C1 segment of cervical spinal cord (tissue), 14 donors: ENCODE measurements around the gene ABTB2.

ENCODE experiments used
- DNase-seq, 14 donors: peaks; one replicate each; lab custom pipeline; 2025; lab: John Stamatoyannopoulos, UW

The ABTB2 gene

DNA sequence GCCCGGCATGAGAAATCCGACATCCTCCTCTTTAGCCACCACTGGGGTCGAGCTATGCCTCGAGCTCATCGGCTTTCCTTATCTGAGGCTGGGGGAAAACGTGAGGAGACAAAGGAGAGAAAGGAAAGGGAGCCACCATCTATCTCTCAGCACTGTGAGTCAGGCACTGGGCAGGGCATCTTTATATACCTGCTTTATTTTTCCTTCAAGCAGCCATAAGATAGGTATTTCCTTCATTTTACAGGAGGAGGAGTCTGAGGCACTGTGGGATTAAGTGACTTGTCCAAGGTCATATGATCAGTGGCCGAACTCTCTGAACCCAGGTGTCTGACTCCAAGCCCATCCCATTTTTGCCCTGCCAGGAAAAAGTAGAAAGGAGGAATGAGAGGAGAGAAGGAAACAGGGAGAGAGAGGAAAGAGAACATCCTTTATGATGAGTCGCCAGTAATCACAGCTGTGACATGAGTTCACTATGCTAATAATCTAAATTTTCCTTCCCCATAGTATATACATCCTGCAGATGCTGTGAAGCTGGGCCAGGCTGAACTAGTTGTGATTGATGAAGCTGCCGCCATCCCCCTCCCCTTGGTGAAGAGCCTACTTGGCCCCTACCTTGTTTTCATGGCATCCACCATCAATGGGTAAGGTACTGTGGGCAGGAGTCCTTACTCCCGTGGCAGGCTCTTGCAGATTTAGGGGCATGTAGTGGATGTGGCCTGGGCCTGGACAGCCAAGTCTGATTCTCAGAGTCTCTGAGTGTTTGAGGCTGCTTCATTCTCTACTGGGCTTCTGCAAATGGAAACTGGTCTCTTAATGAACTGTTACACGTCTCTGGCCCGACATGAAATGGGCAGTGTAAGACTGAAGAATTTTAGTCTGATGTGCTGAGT, 230.6 kb downstream of the ABTB2 start:
- no peak for DNase-seq

DNA sequence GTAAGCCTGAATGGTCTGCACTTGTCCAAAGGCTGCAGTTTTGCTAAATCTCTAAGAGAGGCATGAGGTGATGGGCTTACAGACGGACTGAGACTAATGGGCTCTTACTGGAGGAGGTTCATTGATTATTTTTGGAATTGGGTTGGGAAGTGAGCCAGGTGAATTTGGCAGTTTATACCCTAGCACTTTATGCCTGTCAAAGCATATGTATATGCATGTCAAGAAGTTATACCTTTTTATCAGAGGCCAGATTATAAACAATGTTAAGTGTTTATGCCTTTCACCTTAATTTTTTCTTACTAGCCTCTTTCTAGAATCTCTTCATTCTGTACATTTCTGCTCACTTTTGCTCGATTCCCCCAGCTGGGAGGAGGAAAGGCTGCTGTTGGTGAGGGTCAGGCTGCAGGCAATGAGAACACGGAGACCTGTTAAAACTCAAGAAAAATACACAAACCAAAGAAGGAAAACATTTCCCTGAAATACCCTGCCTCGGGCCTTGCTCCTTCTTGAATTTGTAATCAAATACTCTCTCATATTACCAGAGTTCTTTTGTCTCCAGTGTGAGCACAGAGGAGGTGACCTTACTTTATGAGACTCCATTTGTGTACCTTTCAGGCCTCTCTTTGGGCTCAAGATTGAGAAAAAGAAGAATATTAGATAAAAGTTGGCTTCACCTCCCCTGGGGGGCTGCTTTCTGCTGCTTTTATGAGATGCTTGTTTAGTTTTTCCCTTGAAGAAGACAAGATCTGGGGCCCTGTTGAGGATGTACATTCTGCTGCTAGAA, 232.7 kb downstream of the ABTB2 start:
- no peak for DNase-seq

DNA sequence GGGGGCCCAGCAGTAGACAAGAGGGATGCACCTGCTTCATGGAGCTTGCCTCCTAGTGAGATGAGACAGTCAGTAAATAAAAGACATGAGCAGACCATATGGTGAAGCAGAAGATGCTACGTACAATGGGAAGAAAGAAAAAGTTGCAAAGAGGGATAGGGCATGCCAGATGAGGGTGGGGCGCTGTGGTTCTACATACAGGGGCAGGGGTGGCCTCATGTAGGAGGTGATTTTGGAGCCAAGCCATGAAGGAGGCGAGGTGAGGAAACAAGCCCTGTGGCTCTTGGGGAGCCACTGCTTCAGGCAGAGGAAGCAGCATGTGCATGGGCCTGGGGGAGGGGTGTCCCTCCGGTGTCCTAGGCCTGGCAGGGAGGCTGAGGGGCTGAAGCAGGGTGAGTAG, 237.2 kb downstream of the ABTB2 start:
- no peak for DNase-seq

DNA sequence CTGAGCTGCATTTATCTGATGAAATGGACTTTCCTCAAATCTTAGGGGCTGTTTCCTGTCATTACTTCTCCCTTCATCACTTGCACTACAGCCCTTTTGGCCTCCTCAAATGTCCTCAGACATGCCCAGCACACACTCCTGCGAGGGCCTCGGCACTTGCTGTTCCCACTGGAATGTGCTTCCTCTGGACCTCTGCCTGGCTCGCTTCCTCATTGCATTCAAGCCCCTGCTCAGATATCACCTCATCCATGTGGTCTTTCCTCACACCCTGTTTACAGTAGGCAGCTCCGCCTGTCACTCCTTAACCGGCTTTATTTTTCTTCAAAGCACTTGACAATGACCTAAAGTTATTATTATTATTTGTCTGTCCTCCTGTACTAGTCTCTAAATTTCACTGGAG, 243.3 kb downstream of the ABTB2 start:
- no peak for DNase-seq

DNA sequence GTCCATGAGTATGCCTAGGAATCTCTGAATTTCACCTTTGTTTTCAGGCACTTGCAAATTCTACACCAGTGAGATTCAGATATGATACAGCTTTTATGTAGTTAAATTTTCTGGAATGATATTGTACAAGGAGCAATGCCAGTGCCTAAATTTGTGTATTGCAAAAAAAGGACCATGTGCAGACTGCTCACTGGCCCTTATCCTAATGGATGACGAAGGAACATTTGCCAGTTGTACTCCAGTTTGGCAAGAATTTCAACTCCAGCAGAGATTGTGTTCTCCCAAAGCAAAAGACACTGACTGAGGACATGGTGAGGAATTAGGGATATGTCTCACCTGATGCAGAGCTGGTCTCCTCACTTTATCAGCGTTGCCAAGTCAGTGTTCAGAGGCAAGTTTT, 243.8 kb downstream of the ABTB2 start:
- no peak for DNase-seq

DNA sequence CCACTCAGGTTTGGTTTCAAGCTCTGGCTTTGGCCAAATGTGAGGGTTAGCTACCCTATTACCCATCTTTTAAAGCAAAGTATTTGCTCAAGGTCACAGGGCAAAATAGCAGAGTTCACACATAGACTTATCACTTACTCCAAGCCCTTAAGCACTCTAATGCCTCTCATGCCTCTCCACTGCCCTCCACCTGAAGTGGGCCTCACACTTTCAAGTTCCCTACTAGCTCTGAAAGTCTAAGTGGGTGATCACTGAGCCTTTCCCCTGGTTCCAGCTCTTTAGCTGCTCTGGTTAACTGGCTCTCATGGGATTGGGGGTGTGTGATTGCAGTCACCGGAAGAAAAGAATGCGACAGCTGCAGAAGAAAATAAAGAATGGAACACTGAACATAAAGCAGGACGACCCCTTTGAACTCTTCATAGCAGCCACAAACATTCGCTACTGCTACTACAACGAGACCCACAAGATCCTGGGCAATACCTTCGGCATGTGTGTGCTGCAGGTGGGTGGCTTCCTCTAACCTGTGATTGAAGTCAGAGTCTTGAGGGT, 246.0 kb downstream of the ABTB2 start:
- no peak for DNase-seq

DNA sequence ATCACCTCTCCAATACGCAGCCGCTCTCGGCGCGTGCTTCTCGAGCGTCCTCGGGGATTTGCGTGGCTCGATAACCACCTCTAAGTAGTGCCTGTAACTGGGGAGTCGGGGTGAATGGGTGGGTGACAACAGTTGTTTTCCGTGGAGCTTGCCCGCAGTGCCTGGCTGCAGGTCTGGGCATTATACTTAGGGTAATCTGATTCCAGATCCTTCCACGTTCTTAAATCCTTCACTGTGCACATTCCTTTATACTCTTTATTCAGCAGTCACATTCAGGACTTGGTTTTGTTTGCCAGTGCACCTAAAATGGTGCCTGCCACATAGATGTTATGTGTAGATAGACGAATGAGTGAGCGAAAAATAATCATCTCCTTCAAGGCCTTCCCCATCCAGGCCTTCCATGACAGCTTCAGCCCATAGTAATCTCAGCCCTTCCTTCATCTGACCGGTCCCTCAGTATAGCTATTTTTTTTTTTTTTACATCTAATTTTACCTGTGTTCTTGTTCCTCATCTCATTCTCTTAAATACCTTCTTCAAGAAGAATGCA, 251.8 kb downstream of the ABTB2 start:
- no peak for DNase-seq

DNA sequence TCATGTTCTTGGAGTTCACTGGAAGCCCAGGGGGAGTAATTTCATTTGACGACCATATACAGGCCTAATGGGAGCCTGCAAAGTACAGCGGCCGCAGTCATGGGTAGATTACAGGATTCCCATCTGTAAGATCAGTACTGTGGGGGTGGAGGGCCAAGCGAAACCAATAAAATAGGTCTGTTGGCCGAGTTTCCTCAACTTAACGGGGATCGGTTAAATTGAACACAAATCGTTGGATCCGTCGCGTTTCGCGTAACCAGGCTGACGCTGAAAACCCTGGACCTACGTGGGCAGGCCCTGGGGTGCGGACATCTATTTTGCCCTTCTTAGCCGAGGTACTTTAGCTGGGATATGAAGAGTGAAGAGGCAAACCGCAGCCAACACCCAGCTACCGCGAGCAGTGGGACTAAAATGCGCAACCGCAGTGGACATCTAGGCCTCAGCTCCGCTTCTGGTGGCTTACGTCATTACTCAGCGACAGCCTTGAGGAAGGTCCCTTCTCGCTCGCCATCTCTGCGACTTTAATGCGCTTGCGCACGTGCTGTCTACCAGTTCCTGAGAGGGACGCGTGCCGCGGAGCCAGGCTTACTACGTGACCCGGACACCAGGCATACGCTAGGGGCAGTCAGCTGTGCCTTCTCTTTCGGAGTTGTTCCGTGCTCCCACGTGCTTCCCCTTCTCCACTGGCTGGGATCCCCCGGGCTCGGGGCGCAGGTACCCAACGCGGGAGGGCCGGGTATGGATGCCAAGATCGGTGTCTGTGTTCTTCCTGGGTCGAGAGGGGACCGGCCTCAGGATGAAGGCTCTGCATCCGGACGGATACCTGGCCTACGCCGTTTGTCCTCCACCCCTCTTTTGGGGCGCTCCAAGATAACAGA, 252.5 kb downstream of the ABTB2 start, which contains the start of gene NAT10:
NAT10 (plus strand) TSS at position 551 of the 878 bp plus-strand sequence. CDS start 2,597 bp downstream, outside the sequence.
- DNase-seq: peak; percentile 48 to 95 (median 93)

DNA sequence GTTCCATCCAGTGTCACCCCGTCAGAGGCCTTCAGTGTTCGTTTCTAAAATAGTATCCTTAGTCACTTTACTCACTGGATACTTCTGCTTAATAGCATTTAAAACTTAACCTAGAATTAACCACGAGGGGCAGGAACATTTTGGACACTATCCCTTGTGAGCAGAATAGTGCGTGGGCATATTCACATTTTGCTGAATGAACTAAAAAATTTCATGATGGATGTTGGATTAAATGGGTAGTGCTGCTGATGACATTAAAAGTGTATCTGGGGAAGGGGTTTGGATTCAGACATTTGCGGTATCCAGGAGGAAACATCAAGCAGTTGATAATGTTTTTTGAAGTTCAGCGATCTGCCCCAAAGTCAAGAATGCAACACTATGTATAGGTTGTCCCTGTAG, 253.1 kb downstream of the ABTB2 start:
- peak in 1 of 14 donors; percentile 34 for DNase-seq
